Measurements from ENCODE around the gene TAF4B. TPM values are rescaled to one million over a fixed set of nuclear protein-coding genes. Genes with fewer than 3 reads are reported as not detected.
A peak's percentile ranks its signal among the peaks of the same experiment; 100 is the strongest.

TAF4B gene, protein sequence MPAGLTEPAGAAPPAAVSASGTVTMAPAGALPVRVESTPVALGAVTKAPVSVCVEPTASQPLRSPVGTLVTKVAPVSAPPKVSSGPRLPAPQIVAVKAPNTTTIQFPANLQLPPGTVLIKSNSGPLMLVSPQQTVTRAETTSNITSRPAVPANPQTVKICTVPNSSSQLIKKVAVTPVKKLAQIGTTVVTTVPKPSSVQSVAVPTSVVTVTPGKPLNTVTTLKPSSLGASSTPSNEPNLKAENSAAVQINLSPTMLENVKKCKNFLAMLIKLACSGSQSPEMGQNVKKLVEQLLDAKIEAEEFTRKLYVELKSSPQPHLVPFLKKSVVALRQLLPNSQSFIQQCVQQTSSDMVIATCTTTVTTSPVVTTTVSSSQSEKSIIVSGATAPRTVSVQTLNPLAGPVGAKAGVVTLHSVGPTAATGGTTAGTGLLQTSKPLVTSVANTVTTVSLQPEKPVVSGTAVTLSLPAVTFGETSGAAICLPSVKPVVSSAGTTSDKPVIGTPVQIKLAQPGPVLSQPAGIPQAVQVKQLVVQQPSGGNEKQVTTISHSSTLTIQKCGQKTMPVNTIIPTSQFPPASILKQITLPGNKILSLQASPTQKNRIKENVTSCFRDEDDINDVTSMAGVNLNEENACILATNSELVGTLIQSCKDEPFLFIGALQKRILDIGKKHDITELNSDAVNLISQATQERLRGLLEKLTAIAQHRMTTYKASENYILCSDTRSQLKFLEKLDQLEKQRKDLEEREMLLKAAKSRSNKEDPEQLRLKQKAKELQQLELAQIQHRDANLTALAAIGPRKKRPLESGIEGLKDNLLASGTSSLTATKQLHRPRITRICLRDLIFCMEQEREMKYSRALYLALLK
- 10 to 100 TPM in 1 of 4 donors, 1 to 10 TPM in 3; 5.2 to 14.1 (median 8.1) TPM for total RNA-seq

DNA sequence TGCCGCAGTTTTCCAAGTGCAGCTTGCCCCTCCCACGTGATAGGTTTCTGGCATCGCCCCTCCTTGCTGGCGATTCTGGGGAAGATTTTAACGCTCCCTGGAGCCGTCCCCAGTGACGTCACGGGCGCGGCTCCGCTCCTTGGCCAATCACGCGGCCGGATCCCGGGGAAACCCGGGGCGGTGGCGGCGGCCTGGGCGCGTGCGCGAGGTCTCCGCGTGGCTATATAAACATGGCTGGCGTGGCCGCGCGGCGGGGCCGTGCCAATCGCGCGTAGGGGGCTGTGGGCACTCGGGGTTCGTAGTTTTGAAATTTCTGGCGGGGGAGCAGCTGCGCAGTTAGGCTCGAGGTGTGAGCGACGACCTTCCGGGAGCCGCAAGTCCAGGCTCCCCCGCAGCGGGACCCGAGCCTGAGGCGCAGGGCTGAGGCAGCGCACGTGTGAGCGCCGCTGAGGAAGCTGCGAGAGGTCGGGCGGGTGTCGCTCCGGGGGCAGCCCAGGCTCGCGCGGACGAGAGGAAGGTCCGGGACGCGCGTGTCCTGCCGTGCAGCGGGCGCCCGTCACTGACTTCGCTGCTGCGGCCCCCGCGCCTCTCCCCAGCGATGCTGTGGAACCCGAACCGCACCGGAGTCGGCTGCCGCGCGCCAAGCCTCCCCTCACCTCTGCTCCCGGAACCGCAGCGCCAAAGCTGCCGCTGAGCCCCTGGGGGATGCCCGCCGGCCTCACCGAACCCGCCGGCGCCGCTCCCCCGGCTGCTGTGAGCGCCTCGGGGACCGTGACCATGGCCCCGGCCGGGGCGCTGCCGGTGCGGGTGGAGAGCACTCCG is at the start of gene TAF4B:
TAF4B (plus strand) TSS at position 217 of the 822 bp plus-strand sequence; CDS start at position 706, 489 bp downstream.
- Histone ChIP-seq H3K4me1 (peaks cover 0 to 33% (median 28%) of the 10 kb centered on the region in 4 donors), H3K4me3 (peak within 1 kb of the TSS; percentile 66 to 89 (median 80)), H3K27me3 (no peaks in the 10 kb centered on the region), H3K9me3 (no peaks in the 10 kb centered on the region), H3K36me3 (no peaks in the 10 kb centered on the region), H3K27ac (replicated peaks in 1 of 4) (peak within 1 kb of the TSS; percentile 79 to 91 (median 84))
- WGBS: 0% methylated on average over 21 of the region's 101 CpGs
- TF ChIP-seq EP300 (IDR thresholded peaks at IDR 0.05) (no peak), POLR2AphosphoS5 (IDR thresholded peaks at IDR 0.05) (peak; percentile 71 to 89), POLR2A (IDR thresholded peaks at IDR 0.05; ENCODE audit: low read depth) (no peak)
- TF ChIP-seq, protein P1, sequence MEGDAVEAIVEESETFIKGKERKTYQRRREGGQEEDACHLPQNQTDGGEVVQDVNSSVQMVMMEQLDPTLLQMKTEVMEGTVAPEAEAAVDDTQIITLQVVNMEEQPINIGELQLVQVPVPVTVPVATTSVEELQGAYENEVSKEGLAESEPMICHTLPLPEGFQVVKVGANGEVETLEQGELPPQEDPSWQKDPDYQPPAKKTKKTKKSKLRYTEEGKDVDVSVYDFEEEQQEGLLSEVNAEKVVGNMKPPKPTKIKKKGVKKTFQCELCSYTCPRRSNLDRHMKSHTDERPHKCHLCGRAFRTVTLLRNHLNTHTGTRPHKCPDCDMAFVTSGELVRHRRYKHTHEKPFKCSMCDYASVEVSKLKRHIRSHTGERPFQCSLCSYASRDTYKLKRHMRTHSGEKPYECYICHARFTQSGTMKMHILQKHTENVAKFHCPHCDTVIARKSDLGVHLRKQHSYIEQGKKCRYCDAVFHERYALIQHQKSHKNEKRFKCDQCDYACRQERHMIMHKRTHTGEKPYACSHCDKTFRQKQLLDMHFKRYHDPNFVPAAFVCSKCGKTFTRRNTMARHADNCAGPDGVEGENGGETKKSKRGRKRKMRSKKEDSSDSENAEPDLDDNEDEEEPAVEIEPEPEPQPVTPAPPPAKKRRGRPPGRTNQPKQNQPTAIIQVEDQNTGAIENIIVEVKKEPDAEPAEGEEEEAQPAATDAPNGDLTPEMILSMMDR (IDR thresholded peaks at IDR 0.05): peak in 1 of 3 experiments; percentile 7
- intact Hi-C loops (cut with DNase I): loop anchor here (2.0 kb wide), 1 partner anchor 136 kb away; the partner anchor contains the start of gene SS18
- DNase-seq (ENCODE audit: extremely low spot score): peak; percentile 99

DNA sequence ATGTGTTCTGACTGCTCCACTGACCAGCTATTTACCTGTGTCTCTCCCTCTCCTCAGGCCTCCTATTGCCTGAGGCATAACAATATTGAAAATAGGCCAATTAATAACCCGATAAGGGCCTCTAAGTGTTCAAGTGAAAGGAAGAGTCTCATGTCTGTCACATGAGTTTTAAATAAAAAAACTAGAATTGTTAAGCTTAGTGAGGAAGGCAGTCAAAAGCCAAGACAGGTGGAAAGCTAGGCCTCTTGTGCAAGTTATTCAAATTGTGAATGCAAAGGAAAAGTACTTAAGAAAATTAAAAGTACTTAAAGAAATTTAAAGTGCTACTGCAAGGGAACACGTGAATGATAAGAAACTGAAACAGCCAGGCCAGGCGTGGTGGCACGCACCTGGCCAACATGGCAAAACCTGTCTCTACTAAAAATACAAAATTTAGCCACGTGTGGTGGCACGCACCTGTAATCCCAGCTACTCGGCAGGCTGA is 44.9 kb upstream of the TAF4B start:
- 91% methylated on average over 7 of the region's 7 CpGs for WGBS

DNA sequence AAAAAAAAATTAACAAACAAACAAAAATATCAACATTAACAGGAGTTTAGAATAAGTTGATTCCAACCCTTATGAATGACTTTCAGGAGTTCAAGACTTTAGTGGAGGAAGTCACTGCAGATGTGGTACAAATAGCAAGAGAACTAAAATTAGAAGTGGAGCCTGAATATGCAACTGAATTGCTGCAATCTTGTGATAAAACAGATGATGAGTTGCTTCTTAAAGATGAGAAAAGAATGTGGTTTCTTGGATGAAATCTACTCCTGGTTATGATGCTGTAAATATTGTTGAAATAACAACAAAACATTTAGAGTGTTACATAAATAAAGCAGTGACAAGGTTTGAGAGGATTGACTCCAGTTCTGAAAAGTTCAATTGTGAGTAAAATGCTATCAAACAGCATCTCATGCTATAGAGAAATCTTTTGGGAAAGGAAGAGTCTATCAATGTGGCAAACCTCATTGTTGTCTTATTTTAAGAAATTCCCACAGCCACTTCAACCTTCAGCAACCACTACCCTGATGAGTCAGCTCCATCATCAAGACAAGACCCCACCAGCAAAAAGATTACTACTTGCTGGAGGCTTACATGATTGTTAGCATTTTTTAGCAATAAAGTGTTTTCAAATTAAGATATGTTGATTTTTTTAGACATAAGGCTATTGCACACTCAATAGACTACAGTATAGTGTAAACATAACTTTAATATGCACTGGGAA is 42.7 kb upstream of the TAF4B start:
- intact Hi-C loops (cut with DNase I): no loop called here
- Histone ChIP-seq H3K27ac (replicated peaks in 1 of 4) (no peak overlapping the region), H3K4me3 (no peak overlapping the region), H3K9me3 (peaks cover 0 to 6% (median 0%) of the 10 kb centered on the region in 4 donors), H3K27me3 (no peaks in the 10 kb centered on the region), H3K4me1 (no peaks in the 10 kb centered on the region), H3K36me3 (no peaks in the 10 kb centered on the region)
- DNase-seq (ENCODE audit: extremely low spot score): no peak
- TF ChIP-seq POLR2AphosphoS5 (IDR thresholded peaks at IDR 0.05): no peak
- TF ChIP-seq EP300 (IDR thresholded peaks at IDR 0.05): no peak
- TF ChIP-seq, protein P1 (IDR thresholded peaks at IDR 0.05): no peak
- no peak for TF ChIP-seq POLR2A (IDR thresholded peaks at IDR 0.05; ENCODE audit: low read depth)

More for the DNA sequence above, 44.9 kb upstream of the TAF4B start:
- TF ChIP-seq POLR2A (IDR thresholded peaks at IDR 0.05; ENCODE audit: low read depth) (no peak), EP300 (IDR thresholded peaks at IDR 0.05) (no peak), POLR2AphosphoS5 (IDR thresholded peaks at IDR 0.05) (no peak)
- TF ChIP-seq, protein P1 (IDR thresholded peaks at IDR 0.05): no peak
- no peaks in the 10 kb centered on the region for H3K27me3 ChIP-seq
- no peaks in the 10 kb centered on the region for H3K9me3 ChIP-seq
- no peak for DNase-seq (ENCODE audit: extremely low spot score)
- no peak overlapping the region for H3K4me3 ChIP-seq
- intact Hi-C loops (cut with DNase I): no loop called here
- no peaks in the 10 kb centered on the region for H3K36me3 ChIP-seq
- no peaks in the 10 kb centered on the region for H3K4me1 ChIP-seq
- no peak overlapping the region for H3K27ac ChIP-seq (replicated peaks in 1 of 4)

DNA sequence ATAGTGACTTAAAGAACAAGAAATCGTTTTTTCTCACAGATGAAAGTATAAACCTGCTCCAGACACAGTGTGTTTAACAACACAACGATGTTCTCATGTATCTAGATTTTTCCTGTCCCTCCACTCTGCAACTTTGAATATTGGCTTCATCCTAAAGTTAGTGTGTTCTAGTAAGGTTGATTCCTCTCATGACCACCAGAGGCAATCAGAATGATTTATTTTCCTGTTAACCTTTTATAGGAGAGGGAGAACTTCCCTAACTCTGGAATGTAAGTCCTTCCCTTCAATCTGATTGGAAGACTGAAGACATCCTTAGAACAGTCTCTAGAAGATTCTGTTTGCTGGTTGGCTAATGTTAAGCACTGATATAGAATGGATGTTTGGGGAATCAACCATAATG is 41.0 kb upstream of the TAF4B start:
- Histone ChIP-seq H3K4me1 (no peaks in the 10 kb centered on the region), H3K27me3 (no peaks in the 10 kb centered on the region), H3K36me3 (no peaks in the 10 kb centered on the region), H3K9me3 (peaks cover 0 to 8% (median 0%) of the 10 kb centered on the region in 4 donors), H3K4me3 (no peak overlapping the region), H3K27ac (replicated peaks in 1 of 4) (no peak overlapping the region)
- DNase-seq (ENCODE audit: extremely low spot score): no peak
- intact Hi-C loops (cut with DNase I): no loop called here
- 66% methylated on average over 2 of the region's 2 CpGs for WGBS
- TF ChIP-seq, protein P1 (IDR thresholded peaks at IDR 0.05): peak in 1 of 3 experiments; percentile 17
- no peak for TF ChIP-seq EP300 (IDR thresholded peaks at IDR 0.05)
